ENCODE measurements around the gene SIRPB2. TPM values are rescaled to one million over a fixed set of nuclear protein-coding genes. Genes with fewer than 3 reads are reported as not detected.

SIRPB2 gene
- total and polyA plus RNA-seq, 2 donors (not counting 3 experiments of a cell fraction or from before 2014, with no cell fraction given) = 9.5 to 19.7 TPM

GRCh38 chr20:1479831-1480595 is 11.2 kb downstream of the SIRPB2 start:
- Histone ChIP-seq H3K4me3 (replicated peaks in 1 of 3; ENCODE audit: insufficient read depth in 1 of 3, low read depth in 1 of 3, low read length in 3 of 3) (no peak overlapping the region), H3K4me1 (ENCODE audit: control insufficient read depth, extremely low read depth, insufficient read depth, low read length) (peaks cover 10% of the 10 kb centered on the region), H3K79me2 (ENCODE audit: control insufficient read depth, insufficient read depth, low read length) (no peaks in the 10 kb centered on the region), H2AFZ (ENCODE audit: low read depth, low read length) (no peak overlapping the region), H3K36me3 (ENCODE audit: control insufficient read depth in 2 of 2, extremely low read depth in 1 of 2, insufficient read depth in 2 of 2, low read length in 2 of 2) (peaks cover 0 to 10% of the 10 kb centered on the region in 2 experiments), H3K9me1 (replicated peaks; ENCODE audit: control insufficient read depth, extremely low read depth, insufficient read depth, low read length) (no peaks in the 10 kb centered on the region), H3K9ac (replicated peaks; ENCODE audit: extremely low read depth, insufficient read depth, low read length) (no peak overlapping the region), H4K20me1 (replicated peaks; ENCODE audit: control insufficient read depth, extremely low read depth, insufficient read depth, low read length) (no peaks in the 10 kb centered on the region), H3K27me3 (ENCODE audit: control insufficient read depth in 2 of 2, insufficient read depth in 2 of 2, low read length in 2 of 2) (no peaks in the 10 kb centered on the region), H3K9me3 (replicated peaks; ENCODE audit: control insufficient read depth, insufficient read depth, low read length) (no peaks in the 10 kb centered on the region), H3K4me2 (ENCODE audit: insufficient read depth, low read length) (no peak overlapping the region), H3K27ac (ENCODE audit: insufficient read depth, low read depth, low read length) (no peak overlapping the region)
- CTCF ChIA-PET = interaction anchor here (0.8 to 2.3 kb wide), 2 partner anchors 13 to 24 kb away, joined by 5 to 6 read pairs; partner anchors contain the start of gene NSFL1C
- dilution Hi-C loops (cut with MboI; ENCODE audit: extremely low pct_ligation_motif_present, low sequenced_read_pairs) = no loop called here
- no peak for DNase-seq (ENCODE audit: low read depth, low spot score)
- TF ChIP-seq MAX (IDR thresholded peaks at IDR 0.05; ENCODE audit: insufficient read depth, insufficient read length) = no peak
- no peak for TF ChIP-seq CTCF (IDR thresholded peaks at IDR 0.05; ENCODE audit: extremely low read depth in 1 of 2, insufficient read depth in 1 of 2, low read depth in 1 of 2, low read length in 2 of 2)
- no peak for TF ChIP-seq POLR2A (IDR thresholded peaks at IDR 0.05; ENCODE audit: low read depth, low read length)
- TF ChIP-seq JUN (IDR thresholded peaks at IDR 0.05; ENCODE audit: borderline replicate concordance, insufficient read depth, insufficient read length, low read depth) = no peak
- no peak for TF ChIP-seq EZH2 (IDR thresholded peaks at IDR 0.05; ENCODE audit: borderline replicate concordance, low read depth, low read length, severe bottlenecking)
- no peak for TF ChIP-seq FOS (IDR thresholded peaks at IDR 0.05; ENCODE audit: borderline replicate concordance, insufficient read depth, low read length)
- TF ChIP-seq GATA2 (IDR thresholded peaks at IDR 0.05; ENCODE audit: insufficient read depth, insufficient read length, low read depth, low read length) = no peak
- no peak for TF ChIP-seq POLR2AphosphoS5 (IDR thresholded peaks at IDR 0.05; ENCODE audit: insufficient read depth, low read depth, low read length)
- TF ChIP-seq MYC (IDR thresholded peaks at IDR 0.05; ENCODE audit: low read depth, low read length) = no peak
- FAIRE-seq = no peak
- POLR2A ChIA-PET = no interaction called here
- intact Hi-C loops (cut with micrococcal nuclease) = no loop called here
- no TSS peak for BruUV-seq (replicated peaks)

All from endothelial cell of umbilical vein (primary cell).